ENCODE data around the gene OPRM1. TPM values are rescaled to one million over a fixed set of nuclear protein-coding genes. Genes with fewer than 3 reads are reported as not detected.

The OPRM1 gene
- total RNA-seq, 1 experiment from 2014 or later: not detected

- no peak overlapping the region for H3K4me3 Mint-ChIP-seq (ENCODE audit: unreplicated experiment)
- POLR2A ChIA-PET: no interaction called here
- DNase-seq (ENCODE audit: unreplicated experiment): no peak
- H3K4me1 Mint-ChIP-seq (ENCODE audit: insufficient read depth, unreplicated experiment): peaks cover 13% of the 10 kb centered on the region
- H3K27me3 Mint-ChIP-seq (ENCODE audit: insufficient read depth, unreplicated experiment): no peaks in the 10 kb centered on the region
- TF ChIP-seq, protein P1, sequence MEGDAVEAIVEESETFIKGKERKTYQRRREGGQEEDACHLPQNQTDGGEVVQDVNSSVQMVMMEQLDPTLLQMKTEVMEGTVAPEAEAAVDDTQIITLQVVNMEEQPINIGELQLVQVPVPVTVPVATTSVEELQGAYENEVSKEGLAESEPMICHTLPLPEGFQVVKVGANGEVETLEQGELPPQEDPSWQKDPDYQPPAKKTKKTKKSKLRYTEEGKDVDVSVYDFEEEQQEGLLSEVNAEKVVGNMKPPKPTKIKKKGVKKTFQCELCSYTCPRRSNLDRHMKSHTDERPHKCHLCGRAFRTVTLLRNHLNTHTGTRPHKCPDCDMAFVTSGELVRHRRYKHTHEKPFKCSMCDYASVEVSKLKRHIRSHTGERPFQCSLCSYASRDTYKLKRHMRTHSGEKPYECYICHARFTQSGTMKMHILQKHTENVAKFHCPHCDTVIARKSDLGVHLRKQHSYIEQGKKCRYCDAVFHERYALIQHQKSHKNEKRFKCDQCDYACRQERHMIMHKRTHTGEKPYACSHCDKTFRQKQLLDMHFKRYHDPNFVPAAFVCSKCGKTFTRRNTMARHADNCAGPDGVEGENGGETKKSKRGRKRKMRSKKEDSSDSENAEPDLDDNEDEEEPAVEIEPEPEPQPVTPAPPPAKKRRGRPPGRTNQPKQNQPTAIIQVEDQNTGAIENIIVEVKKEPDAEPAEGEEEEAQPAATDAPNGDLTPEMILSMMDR (IDR thresholded peaks at IDR 0.05; ENCODE audit: unreplicated experiment): no peak
- BruUV-seq (replicated peaks): no TSS peak
- CTCF ChIA-PET: no interaction called here
- no peaks in the 10 kb centered on the region for H3K9me3 Mint-ChIP-seq (ENCODE audit: unreplicated experiment)
- intact Hi-C loops (cut with micrococcal nuclease): no loop called here
- no peak overlapping the region for H3K27ac Mint-ChIP-seq (ENCODE audit: low read depth, unreplicated experiment)
- H3K36me3 Mint-ChIP-seq (ENCODE audit: insufficient read depth, unreplicated experiment): no peaks in the 10 kb centered on the region
These were observed 41.8 kb upstream of the OPRM1 start for GRCh38 chr6:153997221-153997620.

DNA sequence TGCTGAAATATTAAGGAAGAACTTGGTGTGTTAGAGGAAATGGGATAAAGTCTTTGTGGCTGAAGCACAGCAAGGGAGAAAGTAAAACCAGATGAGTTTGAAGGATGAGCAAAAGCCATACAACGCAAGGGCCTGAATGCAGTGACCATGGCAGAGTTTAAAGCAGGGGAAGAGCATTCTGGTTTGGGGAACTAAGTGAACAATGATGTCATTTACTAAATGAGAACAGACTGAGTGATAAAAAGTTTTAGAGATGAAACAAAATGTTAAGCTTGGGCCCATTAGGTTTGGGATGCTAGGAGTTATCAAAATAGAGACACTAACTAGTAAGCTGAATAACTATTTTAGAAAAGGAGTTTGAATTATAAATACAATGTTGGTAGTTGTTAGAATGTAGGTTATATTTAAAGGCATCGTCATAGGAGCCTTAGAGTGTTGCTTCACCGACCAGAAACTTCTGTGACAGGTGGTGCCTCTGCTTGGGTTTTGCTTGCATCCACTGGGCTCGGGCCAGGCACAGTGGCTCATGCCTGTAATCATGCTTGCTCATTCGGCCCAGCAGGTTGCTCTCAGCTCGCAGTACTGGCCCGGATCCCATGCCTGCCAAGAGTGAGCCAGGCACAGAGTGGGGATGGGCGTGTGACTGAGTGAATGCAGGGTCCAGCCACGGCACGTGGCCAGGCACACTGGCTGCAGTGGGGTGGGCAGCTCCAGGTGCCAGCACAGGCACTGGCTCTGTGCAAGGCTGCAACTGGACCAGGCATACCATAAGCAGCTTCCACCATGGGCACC, 37.4 kb upstream of the OPRM1 start:
- Mint-ChIP-seq H3K27me3 (ENCODE audit: insufficient read depth, unreplicated experiment) (no peaks in the 10 kb centered on the region), H3K27ac (ENCODE audit: low read depth, unreplicated experiment) (no peak overlapping the region), H3K9me3 (ENCODE audit: unreplicated experiment) (peaks cover 7% of the 10 kb centered on the region), H3K36me3 (ENCODE audit: insufficient read depth, unreplicated experiment) (no peaks in the 10 kb centered on the region), H3K4me1 (ENCODE audit: insufficient read depth, unreplicated experiment) (peaks cover 11% of the 10 kb centered on the region), H3K4me3 (ENCODE audit: unreplicated experiment) (no peak overlapping the region)
- no TSS peak for BruUV-seq (replicated peaks)
- TF ChIP-seq, protein P1 (IDR thresholded peaks at IDR 0.05; ENCODE audit: unreplicated experiment): no peak
- ChIA-PET CTCF (no interaction called here), POLR2A (no interaction called here)
- no peak for DNase-seq (ENCODE audit: unreplicated experiment)
- intact Hi-C loops (cut with micrococcal nuclease): no loop called here

DNA sequence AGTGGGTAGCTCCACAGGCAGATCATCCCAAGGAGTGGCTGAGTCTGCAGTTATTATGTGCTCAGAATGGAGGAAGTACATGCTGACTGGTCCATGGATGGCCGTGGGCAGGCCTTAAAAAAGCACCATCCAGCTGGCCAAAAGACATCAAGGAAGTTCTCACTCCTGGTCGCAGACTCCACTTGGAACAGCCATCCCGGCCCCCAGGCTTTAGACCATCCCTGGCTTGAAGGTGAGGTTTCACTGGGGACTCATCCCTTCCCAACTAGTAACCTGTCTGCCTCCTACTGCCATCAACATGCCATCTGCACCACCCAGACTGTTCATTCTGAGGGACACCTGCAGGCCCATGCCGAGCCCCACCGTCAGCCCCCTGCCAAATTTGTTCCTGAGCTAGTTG, 36.1 kb upstream of the OPRM1 start:
- no peak for DNase-seq (ENCODE audit: unreplicated experiment)
- no peaks in the 10 kb centered on the region for H3K36me3 Mint-ChIP-seq (ENCODE audit: insufficient read depth, unreplicated experiment)
- no TSS peak for BruUV-seq (replicated peaks)
- no peaks in the 10 kb centered on the region for H3K27me3 Mint-ChIP-seq (ENCODE audit: insufficient read depth, unreplicated experiment)
- ChIA-PET CTCF (interaction anchor here (0.6 kb wide), 1 partner anchor 797 kb away, joined by 4 read pairs; no protein-coding TSS in a partner anchor), POLR2A (no interaction called here)
- no peak overlapping the region for H3K27ac Mint-ChIP-seq (ENCODE audit: low read depth, unreplicated experiment)
- intact Hi-C loops (cut with micrococcal nuclease): no loop called here
- TF ChIP-seq, protein P1 (IDR thresholded peaks at IDR 0.05; ENCODE audit: unreplicated experiment): no peak
- peaks cover 5% of the 10 kb centered on the region for H3K4me1 Mint-ChIP-seq (ENCODE audit: insufficient read depth, unreplicated experiment)
- H3K9me3 Mint-ChIP-seq (ENCODE audit: unreplicated experiment): peaks cover 15% of the 10 kb centered on the region
- no peak overlapping the region for H3K4me3 Mint-ChIP-seq (ENCODE audit: unreplicated experiment)

- TF ChIP-seq, protein P1 (IDR thresholded peaks at IDR 0.05; ENCODE audit: unreplicated experiment): no peak
- DNase-seq (ENCODE audit: unreplicated experiment): no peak
- Mint-ChIP-seq H3K9me3 (ENCODE audit: unreplicated experiment) (peaks cover 17% of the 10 kb centered on the region), H3K4me1 (ENCODE audit: insufficient read depth, unreplicated experiment) (no peaks in the 10 kb centered on the region), H3K4me3 (ENCODE audit: unreplicated experiment) (no peak overlapping the region), H3K27ac (ENCODE audit: low read depth, unreplicated experiment) (no peak overlapping the region), H3K36me3 (ENCODE audit: insufficient read depth, unreplicated experiment) (no peaks in the 10 kb centered on the region), H3K27me3 (ENCODE audit: insufficient read depth, unreplicated experiment) (no peaks in the 10 kb centered on the region)
- ChIA-PET POLR2A (no interaction called here), CTCF (no interaction called here)
- intact Hi-C loops (cut with micrococcal nuclease): no loop called here
- no TSS peak for BruUV-seq (replicated peaks)
These were observed 28.7 kb upstream of the OPRM1 start for GRCh38 chr6:154010371-154010770.
